SU-DHL-6 (cell line): ENCODE data around the gene SGK1.

Source experiments
- CTCF ChIP-seq: fragments of 200-600 bp; sonication (generic); IDR thresholded peaks from one replicate; pipeline ENCODE4 v1.5.1; 2017; ENCODE audit warnings: antibody characterized with exemption, mild to moderate bottlenecking, low read length, moderate library complexity; ENCODE audit not compliant: insufficient read depth, poor library complexity, severe bottlenecking
- EZH2phosphoT487 ChIP-seq: fragments of 200-600 bp; sonication (generic), shearing (Covaris generic); conservative IDR thresholded peaks from 2 replicates; pipeline ENCODE4 v1.6.1; 2018; ENCODE audit warnings: mild to moderate bottlenecking, antibody characterized with exemption, low read length, moderate library complexity, mixed read lengths

GRCh38 chr6:134178161-134179044, 139.5 kb downstream of the SGK1 start:
- TF ChIP-seq CTCF (peak; percentile 81), EZH2phosphoT487 (no peak)
